Measurements from ENCODE around the gene KAT2A. TPM values are rescaled to one million over a fixed set of nuclear protein-coding genes. Genes with fewer than 3 reads are reported as not detected.

Gene KAT2A
- polyA plus RNA-seq, 1 donor (not counting 4 experiments of a cell fraction or from before 2014, with no cell fraction given), result 28.2 TPM

GRCh38 chr17:42127414-42127813 is 6.2 kb upstream of the KAT2A start:
- H3K9me3 ChIP-seq (ENCODE audit: control insufficient read depth, low read depth, low read length), result no peaks in the 10 kb centered on the region
- H3K4me1 ChIP-seq (ENCODE audit: control insufficient read depth, extremely low read depth, insufficient read depth, low read length), result peaks cover 4% of the 10 kb centered on the region
- H4K20me1 ChIP-seq (ENCODE audit: control insufficient read depth, extremely low read depth, insufficient read depth, low read length), result peaks cover 9% of the 10 kb centered on the region
- no peak overlapping the region for H3K4me2 ChIP-seq (ENCODE audit: control insufficient read depth, extremely low read depth, insufficient read depth, low read depth, low read length)
- H2AFZ ChIP-seq (ENCODE audit: control insufficient read depth, low read length), result no peak overlapping the region
- H3K79me2 ChIP-seq (ENCODE audit: control insufficient read depth, insufficient read depth, low read length), result peaks cover 22% of the 10 kb centered on the region
- H3K27me3 ChIP-seq (ENCODE audit: control insufficient read depth, extremely low read depth, insufficient read depth, low read length), result no peaks in the 10 kb centered on the region
- H3K9me1 ChIP-seq (ENCODE audit: control insufficient read depth, extremely low read depth, insufficient read depth, low read length), result no peaks in the 10 kb centered on the region
- no peak for FAIRE-seq
- TF ChIP-seq CTCF (optimal IDR thresholded peaks at IDR 0.05 in 1 of 3, IDR thresholded peaks at IDR 0.05 in 1 of 3, conservative IDR thresholded peaks at IDR 0.05 in 1 of 3; ENCODE audit: extremely low read depth in 1 of 3, insufficient read depth in 2 of 3, low read length in 3 of 3), result no peak
- no peak for TF ChIP-seq EZH2 (IDR thresholded peaks at IDR 0.05; ENCODE audit: low read length)
- no peak overlapping the region for H3K9ac ChIP-seq (ENCODE audit: control insufficient read depth, extremely low read depth, insufficient read depth, low read length)
- DNase-seq (ENCODE audit: low read depth, low spot score), result no peak
- no peak overlapping the region for H3K4me3 ChIP-seq (ENCODE audit: control insufficient read depth in 2 of 3, extremely low read depth in 1 of 3, insufficient read depth in 2 of 3, low read depth in 1 of 3, low read length in 3 of 3)
- dilution Hi-C loops (cut with MboI; ENCODE audit: extremely low pct_ligation_motif_present, low sequenced_read_pairs), result no loop called here
- peaks cover 46% of the 10 kb centered on the region in 2 experiments for H3K36me3 ChIP-seq (ENCODE audit: control insufficient read depth in 2 of 2, extremely low read depth in 1 of 2, insufficient read depth in 2 of 2, low read length in 2 of 2)
- H3K27ac ChIP-seq (ENCODE audit: control insufficient read depth, insufficient read depth, low read length), result no peak overlapping the region

GRCh38 chr17:42126836-42127235 is 5.7 kb upstream of the KAT2A start:
- DNase-seq (ENCODE audit: low read depth, low spot score), result no peak
- peaks cover 16% of the 10 kb centered on the region for H3K79me2 ChIP-seq (ENCODE audit: control insufficient read depth, insufficient read depth, low read length)
- peaks cover 41 to 46% of the 10 kb centered on the region in 2 experiments for H3K36me3 ChIP-seq (ENCODE audit: control insufficient read depth in 2 of 2, extremely low read depth in 1 of 2, insufficient read depth in 2 of 2, low read length in 2 of 2)
- H3K4me1 ChIP-seq (ENCODE audit: control insufficient read depth, extremely low read depth, insufficient read depth, low read length), result peaks cover 10% of the 10 kb centered on the region
- H4K20me1 ChIP-seq (ENCODE audit: control insufficient read depth, extremely low read depth, insufficient read depth, low read length), result peaks cover 9% of the 10 kb centered on the region
- H2AFZ ChIP-seq (ENCODE audit: control insufficient read depth, low read length), result no peak overlapping the region
- H3K9me3 ChIP-seq (ENCODE audit: control insufficient read depth, low read depth, low read length), result no peaks in the 10 kb centered on the region
- no peak overlapping the region for H3K4me2 ChIP-seq (ENCODE audit: control insufficient read depth, extremely low read depth, insufficient read depth, low read depth, low read length)
- H3K9me1 ChIP-seq (ENCODE audit: control insufficient read depth, extremely low read depth, insufficient read depth, low read length), result no peaks in the 10 kb centered on the region
- dilution Hi-C loops (cut with MboI; ENCODE audit: extremely low pct_ligation_motif_present, low sequenced_read_pairs), result no loop called here
- H3K4me3 ChIP-seq (ENCODE audit: control insufficient read depth in 2 of 3, extremely low read depth in 1 of 3, insufficient read depth in 2 of 3, low read depth in 1 of 3, low read length in 3 of 3), result no peak overlapping the region
- no peak for TF ChIP-seq EZH2 (IDR thresholded peaks at IDR 0.05; ENCODE audit: low read length)
- no peak for TF ChIP-seq CTCF (optimal IDR thresholded peaks at IDR 0.05 in 1 of 3, IDR thresholded peaks at IDR 0.05 in 1 of 3, conservative IDR thresholded peaks at IDR 0.05 in 1 of 3; ENCODE audit: extremely low read depth in 1 of 3, insufficient read depth in 2 of 3, low read length in 3 of 3)
- H3K9ac ChIP-seq (ENCODE audit: control insufficient read depth, extremely low read depth, insufficient read depth, low read length), result no peak overlapping the region
- no peak overlapping the region for H3K27ac ChIP-seq (ENCODE audit: control insufficient read depth, insufficient read depth, low read length)
- no peak for FAIRE-seq
- no peaks in the 10 kb centered on the region for H3K27me3 ChIP-seq (ENCODE audit: control insufficient read depth, extremely low read depth, insufficient read depth, low read length)

Data from keratinocyte (primary cell).